HL-60/S4 (cell line): ENCODE results near the gene PHLDB2.

Source experiments
- in situ Hi-C: fragments of 300-500 bp; cut with MboI; formaldehyde crosslinking; loops from 2 replicates; pipeline ENCODE4 v1.14.3; 2022; ENCODE audit warnings: low sequenced_read_pairs

Gene PHLDB2

DNA sequence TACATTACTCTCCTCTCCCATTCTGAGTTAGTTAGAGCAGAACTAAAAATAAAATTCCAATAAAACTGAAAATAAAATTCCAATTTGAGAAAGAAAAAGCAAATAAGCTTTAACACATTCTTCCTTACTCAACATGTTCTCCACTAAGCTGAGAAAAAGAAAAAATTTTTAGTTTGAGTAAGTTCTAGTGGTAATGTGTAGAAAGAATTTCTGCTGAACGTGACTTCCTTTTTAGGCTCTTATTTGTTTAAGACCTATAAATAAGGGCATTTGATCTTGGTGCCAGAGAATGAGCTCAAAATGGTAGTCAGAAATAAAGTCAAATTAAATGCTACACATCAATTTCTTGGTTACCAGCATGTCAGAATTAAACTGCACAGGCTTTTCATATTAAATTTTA is 62.1 kb downstream of the PHLDB2 start:
- in situ Hi-C loops, result no loop called here

DNA sequence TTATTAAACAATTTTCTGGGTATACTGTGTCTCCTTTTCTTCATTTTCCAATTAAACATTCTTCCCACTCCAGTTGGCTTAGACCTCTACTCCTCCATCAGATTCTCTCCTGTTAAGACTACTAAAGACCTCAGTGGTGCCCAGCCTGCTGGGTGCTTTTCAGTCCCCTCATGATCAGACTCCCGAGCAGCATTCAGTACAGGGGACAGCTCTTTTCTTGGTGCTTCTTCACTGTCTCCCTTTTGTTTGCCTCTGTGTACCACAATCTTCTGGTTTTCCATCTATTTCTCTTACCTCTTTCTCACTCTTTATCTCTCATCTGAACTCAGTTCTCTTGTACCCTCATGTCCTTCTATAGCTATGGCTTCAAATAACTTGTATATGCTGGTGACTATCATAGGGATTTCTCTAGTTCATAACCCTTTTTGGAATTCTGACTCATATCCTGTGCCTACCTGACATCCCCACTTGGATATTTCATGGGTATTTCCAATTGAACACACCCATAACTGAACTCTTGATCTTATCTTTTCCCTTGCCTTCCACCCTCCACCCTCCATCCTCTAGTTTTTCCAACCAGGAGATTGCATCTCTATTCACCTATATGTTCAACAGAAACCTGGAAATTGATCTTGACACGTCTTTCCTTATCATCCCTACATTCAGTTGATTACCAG is 64.2 kb downstream of the PHLDB2 start:
- in situ Hi-C loops, result no loop called here

DNA sequence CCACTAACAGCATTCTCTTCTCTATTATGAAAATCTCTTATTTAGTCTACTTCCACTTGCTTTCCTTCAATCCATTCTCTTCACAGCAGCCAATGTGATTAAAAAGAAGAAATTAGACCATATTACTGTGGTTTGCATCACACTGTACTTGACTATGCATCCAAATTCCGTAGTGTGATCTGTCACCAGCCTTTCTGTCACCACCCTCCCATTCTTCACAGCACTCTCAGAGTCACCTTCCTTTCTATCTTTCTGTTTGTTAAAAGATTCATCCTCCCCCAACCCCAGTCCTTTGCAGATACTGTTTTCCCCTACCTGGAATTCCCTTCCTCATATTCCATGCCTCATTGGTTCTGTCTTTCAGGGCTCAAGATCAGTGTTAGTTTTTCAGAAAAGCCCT is 64.7 kb downstream of the PHLDB2 start:
- in situ Hi-C loops, result no loop called here

DNA sequence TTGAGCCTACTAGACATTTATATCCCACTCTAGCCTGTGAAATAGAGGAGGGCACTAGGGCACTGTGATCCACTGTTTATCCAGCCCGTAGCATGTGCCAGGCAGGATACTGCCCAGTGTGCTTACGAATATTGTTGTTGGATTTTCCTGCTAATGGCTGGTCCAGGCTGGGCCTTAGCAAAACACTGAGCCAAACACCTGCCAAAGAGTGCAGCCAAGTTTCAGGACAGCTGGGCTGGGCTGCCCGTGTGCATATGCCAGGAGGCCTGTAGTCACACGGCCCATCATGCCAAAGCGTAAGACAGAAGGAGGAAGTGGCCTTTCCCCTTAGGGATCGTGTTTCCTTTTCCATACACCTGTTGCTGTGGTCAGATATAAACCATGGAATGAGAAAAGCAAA is 65.2 kb downstream of the PHLDB2 start:
- in situ Hi-C loops, result no loop called here

DNA sequence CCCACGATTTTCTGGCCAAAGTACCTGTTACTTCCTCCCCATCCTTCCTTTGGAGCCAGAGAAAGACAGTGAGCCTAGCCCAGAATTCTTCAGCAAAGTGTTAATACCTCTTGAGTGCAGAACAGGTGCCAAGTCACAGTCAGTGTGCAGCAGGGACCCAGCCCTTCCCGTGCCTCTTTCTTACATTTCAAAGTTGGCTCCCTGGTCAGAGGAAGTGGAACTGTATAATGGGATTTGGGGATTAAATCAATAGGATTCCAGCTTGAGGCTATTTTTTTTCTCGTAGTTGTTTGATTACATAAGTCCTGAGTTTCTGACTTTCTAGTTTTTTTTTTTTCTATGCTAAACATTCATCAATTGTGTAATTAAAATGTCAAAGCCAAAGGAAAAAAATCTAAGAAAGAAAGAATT is 67.2 kb downstream of the PHLDB2 start:
- in situ Hi-C loops, result no loop called here

DNA sequence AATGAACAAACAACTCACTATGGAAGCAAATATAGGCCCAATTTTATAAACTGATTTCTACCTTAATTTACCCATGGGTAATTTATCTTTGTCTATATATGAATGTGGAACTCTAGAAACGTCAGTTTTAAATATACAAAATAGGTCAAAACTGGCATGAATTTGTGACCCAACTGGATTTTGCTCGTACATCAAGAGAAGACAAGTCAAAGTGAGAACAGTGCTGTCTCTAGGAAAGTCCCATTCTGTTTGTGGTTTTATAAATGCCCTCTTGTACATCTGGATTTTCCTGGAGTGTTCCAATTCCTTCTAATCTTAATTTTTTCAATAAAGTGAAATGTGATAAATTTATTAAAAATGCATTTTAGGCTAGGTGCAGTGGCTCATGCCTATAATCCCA is 69.5 kb downstream of the PHLDB2 start:
- in situ Hi-C loops, result no loop called here

DNA sequence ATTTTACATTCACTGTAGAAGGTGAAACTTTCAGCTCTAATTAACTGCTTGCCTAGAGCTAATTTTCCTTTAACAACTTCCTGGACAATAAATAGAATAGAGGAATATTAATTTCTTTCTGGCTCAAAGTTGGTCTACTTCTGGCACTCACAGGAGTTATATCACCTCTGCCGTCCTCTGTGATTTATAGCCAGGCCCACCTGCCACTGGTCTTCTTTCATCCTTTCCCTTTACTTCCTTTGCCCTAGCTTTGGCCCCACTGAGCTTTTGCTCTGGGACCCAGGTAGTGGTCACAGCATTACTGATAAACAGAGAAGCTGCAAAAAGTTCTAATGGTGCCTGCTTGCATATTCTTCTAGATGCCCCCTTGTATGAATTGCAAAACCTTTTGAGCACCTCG is 70.4 kb downstream of the PHLDB2 start:
- in situ Hi-C loops, result no loop called here

DNA sequence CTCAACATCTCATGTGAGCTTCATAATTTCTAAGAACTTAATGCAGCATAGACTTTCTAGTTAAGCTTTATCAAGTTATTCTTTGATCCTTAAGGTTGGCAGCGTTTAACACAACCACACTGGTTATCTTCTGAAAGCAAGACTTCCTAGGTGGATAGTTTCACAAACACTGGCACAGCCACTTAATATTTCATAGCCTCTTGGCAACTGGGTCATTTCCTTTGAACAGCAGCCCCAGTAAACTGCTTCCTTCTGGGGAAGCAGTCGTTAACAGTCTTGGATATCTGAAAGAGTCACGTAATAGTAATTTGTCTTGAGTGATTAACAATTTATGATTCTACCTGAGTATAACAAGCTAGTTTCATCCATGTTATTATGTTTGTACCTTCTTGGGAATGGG is 73.9 kb downstream of the PHLDB2 start:
- in situ Hi-C loops, result no loop called here

DNA sequence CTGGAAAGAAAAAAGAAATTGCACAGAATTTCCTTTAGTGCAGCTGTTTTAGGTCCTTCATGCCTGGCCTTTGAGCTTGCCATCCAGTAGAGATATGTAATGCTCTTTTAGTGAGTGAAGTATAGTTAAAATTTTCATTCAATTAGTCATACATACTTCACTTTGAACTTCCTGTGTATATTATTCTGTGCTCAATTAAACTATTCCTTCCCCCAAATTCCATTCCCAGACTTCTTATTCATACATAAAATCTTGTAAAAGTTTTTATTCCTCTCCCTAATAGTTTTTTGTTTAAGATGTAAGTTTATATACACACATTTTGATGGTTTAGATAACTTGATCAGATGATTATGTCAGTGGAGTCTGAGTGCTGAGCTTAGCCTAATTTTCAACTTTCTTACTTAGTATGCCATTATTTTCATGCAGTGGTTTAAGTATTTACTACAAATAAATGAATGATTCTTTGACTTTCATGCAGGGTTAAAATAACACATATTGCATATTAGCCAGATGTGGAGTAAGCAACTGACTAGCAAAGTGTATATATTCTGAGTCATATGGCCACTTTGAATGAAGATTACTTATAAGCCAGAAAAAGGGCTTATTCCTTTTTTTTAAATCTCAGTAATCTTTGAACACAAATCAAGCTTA is 77.3 kb downstream of the PHLDB2 start:
- in situ Hi-C loops, result no loop called here

DNA sequence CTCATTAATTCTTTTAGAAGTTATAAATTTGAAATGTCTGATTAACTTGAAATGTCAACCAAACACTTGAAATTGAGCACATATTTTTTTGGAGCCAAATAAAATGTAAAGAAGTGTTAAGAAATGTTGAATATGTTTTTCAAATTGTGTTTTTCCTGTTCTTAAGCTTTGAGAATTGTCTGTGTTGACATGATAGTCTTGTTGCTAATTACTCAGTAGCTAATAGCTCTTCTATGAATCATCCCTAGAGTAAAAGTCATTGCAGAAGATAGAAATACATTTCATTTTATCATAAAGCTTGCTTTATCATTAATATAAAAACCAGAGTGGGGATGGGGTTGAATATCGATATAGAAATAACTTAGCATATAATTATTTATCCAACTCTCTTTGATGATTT is 77.9 kb downstream of the PHLDB2 start:
- in situ Hi-C loops, result no loop called here

DNA sequence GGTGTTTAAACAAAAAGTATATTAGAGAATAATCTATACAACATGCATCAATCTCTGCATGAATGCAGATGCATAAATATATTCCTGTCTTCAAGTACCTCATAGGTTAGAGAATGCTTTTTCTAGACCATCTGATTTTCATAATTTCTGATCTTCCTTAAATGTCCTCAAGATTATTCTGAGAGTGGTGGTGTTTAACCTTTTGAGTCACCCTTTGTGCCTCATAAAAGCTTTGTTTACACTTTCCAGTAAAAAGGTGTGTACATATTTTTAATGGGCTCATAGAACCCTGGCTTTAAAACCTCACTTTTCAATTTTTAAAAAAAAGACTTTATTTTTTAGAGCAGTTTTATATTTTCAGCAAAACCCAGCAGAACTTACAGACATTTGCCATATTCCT is 78.8 kb downstream of the PHLDB2 start:
- in situ Hi-C loops, result no loop called here

DNA sequence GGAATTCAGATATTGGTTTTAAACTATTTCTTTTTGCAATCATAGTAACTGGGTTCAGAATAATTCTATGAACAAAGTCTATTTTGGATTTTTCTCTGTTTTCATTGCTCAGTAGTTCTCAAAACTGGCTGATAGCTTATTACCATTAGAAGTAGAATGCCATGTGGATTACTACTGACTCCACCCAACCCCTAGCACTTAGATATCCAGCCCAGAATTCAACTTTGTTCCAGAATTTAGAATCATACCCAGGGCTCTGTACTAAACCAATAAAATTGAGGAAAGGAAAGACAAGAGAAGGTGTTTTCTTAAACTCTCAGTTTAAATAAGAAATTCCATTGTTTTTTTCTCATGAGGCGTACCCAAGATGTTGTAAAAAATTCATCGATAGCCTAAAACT is 80.8 kb downstream of the PHLDB2 start:
- in situ Hi-C loops, result no loop called here

DNA sequence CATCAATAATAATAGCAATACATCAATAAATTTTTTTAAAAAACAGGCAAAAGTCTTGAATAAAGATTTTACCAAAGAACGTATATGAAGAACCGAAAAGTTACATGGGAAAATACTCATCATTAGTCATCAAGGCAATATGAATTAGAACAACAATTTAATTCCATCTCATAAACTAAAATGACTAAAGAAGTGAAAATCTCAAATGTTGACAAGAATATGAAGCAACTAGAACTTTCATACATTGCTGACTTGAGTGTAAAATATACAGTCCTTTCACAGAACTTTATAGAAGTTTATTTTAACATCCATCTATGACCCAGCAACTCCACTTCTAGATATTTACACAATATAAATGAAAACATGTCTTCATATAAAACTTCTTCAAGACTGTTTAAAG is 84.5 kb downstream of the PHLDB2 start:
- in situ Hi-C loops, result no loop called here

DNA sequence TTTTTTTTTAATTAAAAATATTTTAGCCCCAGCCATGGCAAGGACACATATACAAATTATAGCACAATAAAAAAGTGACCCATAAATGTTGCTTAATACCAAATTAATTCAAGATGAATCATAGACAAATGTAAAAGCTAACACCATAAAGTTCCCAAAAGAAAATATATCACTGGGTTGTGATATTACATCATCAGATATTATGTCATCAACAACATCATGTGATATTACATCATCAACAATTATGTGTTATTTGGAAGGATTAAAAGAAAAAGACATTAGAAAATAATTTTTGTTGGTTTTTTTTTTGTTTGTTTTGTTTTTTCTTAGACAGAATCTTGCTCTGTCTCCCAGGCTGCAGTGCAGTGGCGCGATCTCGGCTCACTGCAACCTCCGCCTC is 85.3 kb downstream of the PHLDB2 start:
- in situ Hi-C loops, result no loop called here

DNA sequence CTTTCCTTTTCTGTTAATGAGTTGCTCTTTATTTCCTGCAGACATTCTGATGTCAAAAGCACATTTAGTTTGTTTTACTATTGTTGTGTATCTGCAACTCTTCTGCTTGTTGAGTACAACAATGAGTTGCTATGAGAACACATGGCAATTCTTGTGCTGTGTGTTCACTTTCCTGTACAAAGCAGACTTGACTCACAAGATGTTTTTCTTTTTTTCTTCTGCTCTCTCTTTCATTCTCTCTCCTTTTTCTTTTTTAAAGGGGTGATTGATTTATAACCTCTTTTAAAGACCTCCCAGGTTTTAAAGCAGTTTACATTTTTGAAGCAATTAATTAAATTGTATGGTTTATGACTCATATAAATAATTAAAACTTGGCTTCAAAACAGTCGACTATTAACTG is 88.2 kb downstream of the PHLDB2 start:
- in situ Hi-C loops, result no loop called here

DNA sequence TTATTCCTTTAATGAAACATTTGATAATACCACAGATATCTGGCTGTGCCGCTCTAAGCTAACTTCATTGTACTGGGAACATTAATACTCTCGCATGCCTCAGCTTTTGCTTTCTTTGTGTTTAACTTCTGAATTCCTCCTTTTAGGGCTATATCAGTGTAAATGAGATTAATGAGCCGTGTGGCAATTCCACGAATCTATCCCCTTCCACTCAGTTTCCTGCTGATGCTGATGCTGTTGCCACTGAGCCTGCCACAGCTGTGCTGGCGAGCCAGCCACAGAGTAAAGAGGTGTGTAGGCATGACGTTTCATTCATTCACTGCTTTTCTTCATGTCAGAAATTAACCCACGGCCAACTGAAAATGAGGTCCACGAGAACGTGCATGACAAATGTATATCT is 89.7 kb downstream of the PHLDB2 start:
- in situ Hi-C loops, result no loop called here

DNA sequence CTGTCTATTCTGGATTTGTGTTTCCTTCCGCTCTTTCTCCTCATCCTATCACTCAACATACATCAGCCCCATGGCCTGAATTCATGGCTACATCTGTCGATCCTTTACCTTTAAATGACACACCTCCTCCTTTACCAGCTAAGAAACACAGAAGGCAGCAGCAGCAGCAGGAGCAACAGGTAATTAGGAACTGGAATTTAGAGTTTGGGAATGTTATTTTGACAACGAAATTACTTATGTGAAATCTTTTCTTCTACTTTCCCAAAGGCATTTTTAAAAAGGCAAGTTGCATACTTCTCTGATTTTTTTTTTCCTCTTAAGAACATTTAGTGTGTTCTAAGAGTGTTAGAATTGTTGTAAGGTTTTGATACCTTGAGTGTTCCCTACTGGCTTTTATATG is 90.6 kb downstream of the PHLDB2 start:
- in situ Hi-C loops, result loop anchor here (25.0 kb wide), 1 partner anchor 237 kb away; no protein-coding TSS in a partner anchor

DNA sequence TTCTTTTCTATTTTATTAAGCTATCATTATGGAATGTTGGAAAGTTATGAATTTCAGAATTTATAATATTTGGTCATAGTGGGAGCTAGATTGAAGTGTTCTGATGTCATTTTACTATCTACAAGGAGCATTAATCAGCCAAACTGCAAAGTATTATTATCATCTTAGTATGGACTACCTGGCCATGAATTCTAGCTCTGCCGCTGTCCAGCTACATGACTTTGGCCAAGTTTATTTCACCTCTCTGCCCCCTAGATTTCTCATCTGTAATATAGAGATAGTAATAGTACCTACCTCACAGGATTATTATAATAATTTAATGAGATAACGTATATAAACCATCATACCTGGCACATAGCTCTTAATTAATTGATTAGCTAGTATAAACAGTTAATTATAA is 92.0 kb downstream of the PHLDB2 start:
- in situ Hi-C loops, result loop anchor here (25.0 kb wide), 1 partner anchor 239 kb away; no protein-coding TSS in a partner anchor

DNA sequence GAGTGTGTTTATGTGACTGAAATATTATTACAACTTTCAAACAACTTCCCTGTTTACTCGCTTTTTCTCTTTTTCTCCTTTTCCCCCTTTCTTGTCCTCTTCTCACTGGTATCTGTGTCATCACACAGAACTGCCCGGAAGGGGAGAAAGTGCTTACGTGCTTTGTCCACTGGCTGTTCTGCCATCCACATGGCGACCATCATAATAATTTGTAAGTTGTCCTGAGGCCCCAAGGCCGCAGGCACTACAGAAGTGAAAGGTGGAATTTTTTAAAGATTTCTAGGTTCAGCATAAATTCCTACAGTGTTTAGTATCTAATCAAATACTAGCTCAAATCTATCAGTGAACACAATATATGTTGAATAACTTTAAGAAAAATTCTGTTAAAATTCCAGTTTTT is 93.0 kb downstream of the PHLDB2 start:
- in situ Hi-C loops, result loop anchor here (25.0 kb wide), 1 partner anchor 240 kb away; no protein-coding TSS in a partner anchor

DNA sequence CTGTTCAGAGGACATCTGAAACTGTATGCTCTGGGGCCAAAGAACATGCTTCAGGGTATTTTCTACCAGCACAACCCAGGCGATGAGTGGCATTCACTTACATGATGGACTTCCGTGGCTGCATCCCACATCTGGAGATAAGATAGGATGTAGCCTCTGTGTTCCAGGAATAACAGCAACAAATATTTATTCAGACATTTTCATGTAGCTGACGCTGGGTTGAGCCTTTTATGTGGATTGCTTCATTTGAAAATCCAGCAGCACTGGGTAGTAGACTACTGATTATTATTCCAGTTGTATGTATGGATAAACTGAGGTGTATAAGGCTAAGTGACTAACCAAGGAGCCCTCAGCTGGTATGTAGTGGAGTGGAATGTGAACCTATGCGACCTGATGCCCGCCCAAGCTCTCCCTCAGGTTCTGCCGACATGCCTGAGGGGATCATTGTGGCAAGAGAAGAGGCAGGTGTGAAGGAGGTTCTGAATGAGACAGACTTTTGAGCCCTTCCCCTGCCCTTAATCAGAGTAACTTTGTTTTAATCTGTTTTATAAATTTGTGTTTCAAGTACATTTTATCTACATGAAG is 93.9 kb downstream of the PHLDB2 start:
- in situ Hi-C loops, result loop anchor here (25.0 kb wide), 1 partner anchor 241 kb away; no protein-coding TSS in a partner anchor

DNA sequence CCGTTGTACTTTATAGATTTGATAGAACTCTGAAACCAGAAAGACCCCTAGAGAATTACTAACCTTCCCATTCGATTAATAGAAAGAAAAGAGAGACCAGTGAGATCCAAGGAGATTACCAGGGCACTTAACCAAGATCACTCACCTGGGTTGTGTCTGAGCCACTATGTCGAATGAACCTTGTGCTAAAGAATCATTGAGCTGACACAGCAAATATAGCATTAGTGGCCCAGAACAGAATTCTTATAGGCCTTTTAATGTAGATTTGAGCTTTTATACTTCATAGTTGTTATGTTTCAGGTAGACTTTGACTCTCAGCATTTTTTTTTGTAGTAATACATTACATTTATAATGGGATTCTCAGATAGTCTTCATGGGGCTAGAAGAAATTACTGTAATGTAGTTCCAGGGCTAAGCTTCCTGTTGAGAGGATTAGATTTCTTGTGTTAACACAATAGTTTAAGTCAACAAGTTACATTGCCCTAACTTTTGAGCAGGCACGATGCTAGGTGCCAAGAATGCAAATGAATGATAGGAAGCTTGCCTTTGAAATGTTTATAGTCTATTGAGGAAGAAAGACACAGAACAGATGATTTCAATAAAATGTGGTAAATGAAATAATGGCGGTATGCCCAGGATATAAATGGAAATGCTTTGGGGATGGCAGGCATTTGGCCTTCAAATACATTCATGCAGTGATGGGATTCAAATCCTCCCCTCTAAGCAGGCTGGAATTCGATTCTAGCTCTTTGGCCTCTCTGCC is 95.3 kb downstream of the PHLDB2 start:
- in situ Hi-C loops, result loop anchor here (25.0 kb wide), 1 partner anchor 242 kb away; no protein-coding TSS in a partner anchor
